Esophagus (tissue), 2 donors: ENCODE measurements around the gene NUTM2B. TPM values are rescaled to one million over a fixed set of nuclear protein-coding genes. Genes with fewer than 3 reads are reported as not detected.
"Not testable (repeated sequence)": the region's sequence is repeated elsewhere in the genome, so short reads cannot be mapped to it uniquely, and the experiment has no call there.

Source experiments
- H3K27ac ChIP-seq, 2 donors: one replicate each; pipeline ENCODE4 v1.5.1; 2013; ENCODE audit warnings: low read depth in 2 of 2, mild to moderate bottlenecking in 2 of 2, inconsistent platforms in 1 of 2, low read length in 1 of 2, moderate library complexity in 1 of 2
- H3K27me3 ChIP-seq, 2 donors: one replicate each; pipeline ENCODE4 v1.6.1; 2013; ENCODE audit warnings: low read length in 2 of 2, control low read depth in 1 of 2, mild to moderate bottlenecking in 1 of 2; ENCODE audit not compliant: insufficient read depth in 2 of 2, control insufficient read depth in 1 of 2
- H3K36me3 ChIP-seq, 2 donors: one replicate each; pipeline ENCODE4 v1.6.1; 2013; ENCODE audit warnings: low read length in 1 of 2; ENCODE audit not compliant: control insufficient read depth in 2 of 2, insufficient read depth in 2 of 2
- H3K4me1 ChIP-seq, 2 donors: one replicate each; pipeline ENCODE4 v1.6.1; 2013; ENCODE audit warnings: low read length in 1 of 2; ENCODE audit not compliant: control insufficient read depth in 2 of 2, insufficient read depth in 2 of 2
- H3K4me3 ChIP-seq, 2 donors: one replicate each; pipeline ENCODE4 v1.5.1; 2013; ENCODE audit warnings: low read length in 2 of 2, mild to moderate bottlenecking in 2 of 2, low read depth in 1 of 2, moderate library complexity in 1 of 2
- H3K9me3 ChIP-seq, 2 donors: one replicate each; pipeline ENCODE4 v1.6.1; 2013; ENCODE audit warnings: mild to moderate bottlenecking in 2 of 2, low read depth in 1 of 2, low read length in 1 of 2, moderate library complexity in 1 of 2; ENCODE audit not compliant: control insufficient read depth in 2 of 2, insufficient read depth in 1 of 2
- WGBS, 2 donors: extraction: QIAGEN DNeasy Blood & Tissue Kit; methylation state at CpG; one replicate each; pipeline ENCODE4 v1.1.7; 2013; 5-methylcytosine and 5-hydroxymethylcytosine counted together
- polyA plus RNA-seq, 2 donors: library from polyadenylated mRNA; stranded (reverse); fragments of 200-250 nt; gene quantifications; one replicate each; pipeline ENCODE4 v1.2.3, GENCODE V29; 2013
- donor health status: healthy with polysubstance abuse.
- donor health status: Bipolar disorder and iron deficiency.

NUTM2B gene
- polyA plus RNA-seq, 2 donors: 0.22 to 1.5 TPM

- not testable (repeated sequence) for H3K27ac ChIP-seq, H3K4me1 ChIP-seq, H3K9me3 ChIP-seq, H3K4me3 ChIP-seq, H3K27me3 ChIP-seq
- 92 to 93% methylated on average over 4 of the region's 4 CpGs for WGBS, 2 donors
- peaks cover 0 to 15% of the 10 kb centered on the region in 2 donors for H3K36me3 ChIP-seq
These were observed 16.4 kb upstream of the NUTM2B start for GRCh38 chr10:79686595-79686994.

DNA sequence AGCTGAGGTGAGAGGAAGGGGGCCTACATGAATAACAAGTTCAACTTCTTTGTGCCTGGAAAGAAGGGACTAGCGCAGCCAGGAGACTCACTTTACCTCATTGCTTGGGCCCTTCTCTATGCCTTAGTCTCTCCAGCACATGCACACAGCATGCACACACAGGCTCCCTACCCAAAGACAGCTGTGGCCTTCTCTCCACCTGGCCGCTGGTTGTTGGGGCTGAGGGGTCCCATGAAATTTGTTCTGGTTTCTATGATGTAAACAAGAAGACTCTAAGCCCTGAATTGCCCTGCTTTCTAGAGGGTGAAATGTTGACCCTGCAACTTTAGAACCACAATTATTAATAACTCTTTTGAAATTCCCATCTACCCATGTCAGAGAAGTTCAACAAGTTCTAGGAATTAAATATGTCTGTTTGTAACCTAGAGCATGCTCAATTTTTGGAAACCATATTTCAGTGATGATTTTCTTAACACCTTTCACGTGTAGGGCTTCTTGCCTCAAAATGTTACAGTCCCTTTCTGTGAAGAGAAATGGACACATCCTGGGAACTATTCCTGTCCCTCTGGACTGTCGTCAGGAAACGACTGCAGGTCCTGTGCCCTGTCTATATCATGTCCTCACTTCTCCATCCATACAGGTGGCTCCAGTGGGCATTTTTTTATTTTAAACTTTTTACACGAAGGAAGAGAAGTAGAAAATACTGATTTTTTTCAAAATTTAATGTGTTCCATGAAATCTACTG lies 15.4 kb upstream of the NUTM2B start:
- peaks cover 0 to 15% of the 10 kb centered on the region in 2 donors for H3K36me3 ChIP-seq
- H3K27me3 ChIP-seq: not testable (repeated sequence)
- WGBS, 2 donors: 89 to 90% methylated on average over 6 of the region's 6 CpGs

GRCh38 chr10:79688798-79689197 lies 14.2 kb upstream of the NUTM2B start:
- WGBS, 2 donors: 87 to 91% methylated on average over 4 of the region's 4 CpGs
- peaks cover 0 to 15% of the 10 kb centered on the region in 2 donors for H3K36me3 ChIP-seq
- H3K27me3 ChIP-seq: not testable (repeated sequence)

More for the DNA sequence above, 15.4 kb upstream of the NUTM2B start:
- H3K9me3 ChIP-seq, H3K4me3 ChIP-seq, H3K4me1 ChIP-seq, H3K27ac ChIP-seq: not testable (repeated sequence)

GRCh38 chr10:79696596-79696995 lies 6.4 kb upstream of the NUTM2B start:
- 85 to 94% methylated on average over 2 of the region's 6 CpGs for WGBS, 2 donors
- not testable (repeated sequence) for H3K27ac ChIP-seq, H3K27me3 ChIP-seq, H3K4me3 ChIP-seq, H3K9me3 ChIP-seq, H3K36me3 ChIP-seq, H3K4me1 ChIP-seq

More at GRCh38 chr10:79688798-79689197, 14.2 kb upstream of the NUTM2B start:
- not testable (repeated sequence) for H3K9me3 ChIP-seq, H3K27ac ChIP-seq, H3K4me3 ChIP-seq, H3K4me1 ChIP-seq

DNA sequence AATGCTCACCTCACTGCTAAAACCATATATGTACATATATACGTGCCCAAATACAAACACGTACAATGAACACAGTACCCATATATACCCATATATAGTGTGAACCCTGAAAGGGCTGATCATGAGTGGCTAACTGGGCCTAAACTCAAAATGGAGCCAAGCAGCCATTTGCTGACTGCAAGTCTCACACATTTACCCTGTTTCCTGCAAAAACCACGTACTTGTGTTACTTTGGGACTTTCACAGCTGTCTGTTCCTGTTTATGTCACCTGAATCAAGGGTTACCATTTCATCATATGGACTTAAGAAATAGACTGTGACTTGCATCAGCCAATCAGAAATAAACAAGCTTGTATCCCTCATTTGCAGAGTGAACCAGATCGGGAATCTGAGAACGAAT lies 5.9 kb upstream of the NUTM2B start:
- 38 to 66% methylated on average over 1 of the region's 5 CpGs for WGBS, 2 donors
- not testable (repeated sequence) for H3K27ac ChIP-seq, H3K4me3 ChIP-seq, H3K9me3 ChIP-seq, H3K36me3 ChIP-seq, H3K4me1 ChIP-seq, H3K27me3 ChIP-seq

DNA sequence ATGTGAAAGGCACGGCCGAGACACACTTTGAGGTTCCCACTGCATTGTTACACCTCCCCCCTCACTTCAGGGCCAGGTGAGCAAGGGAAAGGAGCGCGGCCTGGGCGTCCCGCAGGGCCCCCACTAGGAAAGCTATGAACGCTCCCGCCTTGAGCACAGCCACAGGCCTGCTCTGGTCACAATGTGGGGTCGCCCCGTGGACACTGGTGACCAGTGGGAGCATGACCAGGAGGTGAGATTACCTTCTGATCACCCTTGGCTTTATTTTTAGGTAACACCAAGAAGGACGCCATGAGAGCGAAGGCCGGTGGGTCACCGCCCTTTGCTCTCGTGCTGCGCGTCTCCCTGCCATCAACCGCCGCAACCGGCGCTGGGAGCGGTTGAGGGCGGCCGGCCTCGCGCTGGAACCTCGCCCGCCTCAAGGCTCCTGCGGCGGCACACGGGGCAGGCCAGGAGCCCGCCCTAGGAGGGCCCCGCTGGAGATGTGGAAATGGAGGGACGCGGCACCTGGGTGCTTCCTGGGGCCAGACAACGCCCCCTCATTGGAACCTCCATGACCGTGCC lies 2.6 kb upstream of the NUTM2B start:
- H3K9me3 ChIP-seq, H3K27me3 ChIP-seq, H3K27ac ChIP-seq, H3K4me1 ChIP-seq, H3K36me3 ChIP-seq, H3K4me3 ChIP-seq: not testable (repeated sequence)
- 87 to 90% methylated on average over 24 to 34 of the region's 37 CpGs for WGBS, 2 donors

DNA sequence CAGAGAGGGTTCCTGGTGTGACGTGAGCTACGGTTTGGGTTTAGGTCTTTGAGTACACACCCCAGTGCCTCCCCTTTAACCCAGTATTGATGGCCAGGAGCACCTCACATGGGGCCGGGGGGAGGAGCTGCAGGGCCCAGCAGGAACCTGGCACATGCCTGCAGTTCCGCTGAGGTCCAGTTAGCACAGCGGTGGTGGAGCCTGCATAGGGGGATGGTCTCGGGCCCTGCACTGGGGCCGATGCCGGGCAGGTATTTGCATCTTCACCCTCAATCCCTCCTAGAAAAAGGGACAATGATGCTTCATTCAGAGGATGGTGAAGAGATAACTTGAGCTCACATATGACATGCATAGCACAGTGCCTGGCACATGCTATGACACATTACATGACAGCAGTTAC lies 4.0 kb downstream of the NUTM2B start:
- H3K36me3 ChIP-seq, H3K27me3 ChIP-seq, H3K9me3 ChIP-seq, H3K27ac ChIP-seq, H3K4me3 ChIP-seq, H3K4me1 ChIP-seq: not testable (repeated sequence)
- WGBS, 2 donors: 93% methylated on average over 7 of the region's 8 CpGs; no CpG with 5 or more reads in 1 of the 2 donors

- H3K9me3 ChIP-seq, H3K4me3 ChIP-seq, H3K27ac ChIP-seq, H3K4me1 ChIP-seq, H3K27me3 ChIP-seq, H3K36me3 ChIP-seq: not testable (repeated sequence)
- whole genome bisulfite sequencing, 2 donors: 97% methylated on average over 2 of the region's 3 CpGs; no CpG with 5 or more reads in 1 of the 2 donors
These were observed 11.9 kb downstream of the NUTM2B start for GRCh38 chr10:79714976-79715375.

DNA sequence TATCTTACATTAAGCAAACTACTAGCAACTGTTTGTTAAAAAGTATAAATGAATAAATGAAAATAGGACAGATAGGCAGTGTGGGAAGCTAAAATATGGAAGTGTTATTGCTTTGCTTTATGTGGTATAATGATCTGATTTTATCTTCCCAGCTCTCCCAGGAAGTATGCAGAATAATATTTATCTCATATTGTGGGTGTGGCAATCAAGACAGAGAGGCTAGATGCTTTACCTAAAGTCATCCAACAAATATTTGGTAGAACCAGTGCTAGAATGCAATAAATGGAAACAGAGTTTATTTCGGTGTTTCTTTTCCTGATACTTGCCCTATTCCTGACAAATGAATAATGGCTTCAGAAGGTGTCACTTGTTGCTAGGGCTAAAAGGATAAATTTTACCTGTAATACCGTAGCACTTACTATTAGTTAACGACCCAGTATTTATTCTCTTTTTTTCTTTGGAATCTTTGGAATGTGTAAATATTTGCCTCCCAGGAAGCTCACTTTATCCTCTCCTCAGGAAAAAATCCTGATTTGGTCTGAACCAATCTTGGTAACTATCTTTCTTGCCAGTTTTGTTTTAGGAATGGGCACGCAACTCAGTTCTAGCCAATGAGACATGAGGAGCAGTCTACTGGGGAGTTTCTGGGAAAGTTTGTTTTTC lies 14.0 kb downstream of the NUTM2B start:
- not testable (repeated sequence) for H3K27ac ChIP-seq, H3K36me3 ChIP-seq, H3K4me1 ChIP-seq, H3K4me3 ChIP-seq, H3K9me3 ChIP-seq, H3K27me3 ChIP-seq
- WGBS, 2 donors: 61 to 85% methylated on average over 2 to 3 of the region's 4 CpGs

DNA sequence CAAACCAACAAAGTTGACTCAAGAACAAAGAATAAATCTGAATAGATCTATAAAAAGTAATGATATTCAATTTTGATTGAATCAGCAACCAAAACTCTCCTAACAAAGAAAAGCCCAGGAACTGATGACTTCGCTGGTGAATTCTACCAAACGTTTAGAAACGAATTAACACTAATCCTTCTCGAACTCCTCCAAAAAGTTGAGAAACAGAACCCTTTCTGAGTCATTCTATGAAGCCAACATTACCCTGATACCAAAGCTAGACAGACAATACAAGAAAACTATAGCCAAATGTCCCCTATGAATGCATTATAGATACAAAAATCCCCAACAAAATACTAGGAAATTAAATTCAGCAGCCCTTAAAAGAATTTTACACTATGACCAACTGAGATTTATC lies 17.0 kb downstream of the NUTM2B start:
- H3K27me3 ChIP-seq, H3K4me1 ChIP-seq, H3K4me3 ChIP-seq, H3K27ac ChIP-seq, H3K36me3 ChIP-seq, H3K9me3 ChIP-seq: not testable (repeated sequence)
- 50% methylated on average over 4 of the region's 4 CpGs; no CpG with 5 or more reads in 1 of the 2 donors for WGBS, 2 donors
